SK-N-SH treated with all-trans-retinoic acid at 6 μM for 48 hours (cell line): ENCODE data around the gene ZBTB38.

Source experiments
- ARNTL ChIP-seq: fragments of 450-650 bp; formaldehyde crosslinking; IDR thresholded peaks from 2 replicates; pipeline ENCODE4 v1.5.0; 2020; ENCODE audit warnings: low read depth, mild to moderate bottlenecking, moderate library complexity, borderline replicate concordance
- CSRNP3 ChIP-seq: fragments of 250-450 bp; sonication (Bioruptor Pico); IDR thresholded peaks from 2 replicates; pipeline ENCODE4 v1.5.1; 2021; ENCODE audit warnings: mild to moderate bottlenecking, moderate library complexity
- RARB ChIP-seq: fragments of 250-450 bp; sonication (Bioruptor Pico); IDR thresholded peaks from 2 replicates; pipeline ENCODE4 v1.8.0; 2021; ENCODE audit warnings: mild to moderate bottlenecking, moderate library complexity
- TOX ChIP-seq: fragments of 250-450 bp; sonication (Bioruptor Pico); IDR thresholded peaks from 2 replicates; pipeline ENCODE4 v1.8.0; 2021; ENCODE audit warnings: mild to moderate bottlenecking, moderate library complexity, borderline replicate concordance
- ZFP3 ChIP-seq: fragments of 250-450 bp; sonication (Bioruptor Pico); IDR thresholded peaks from 2 replicates; pipeline ENCODE4 v1.5.0; 2020; ENCODE audit warnings: mild to moderate bottlenecking, moderate library complexity
- ZFP30 ChIP-seq: fragments of 450-650 bp; formaldehyde crosslinking; IDR thresholded peaks from 2 replicates; pipeline ENCODE4 v1.5.0; 2022; ENCODE audit warnings: mild to moderate bottlenecking, moderate library complexity
- ZNF565 ChIP-seq: fragments of 450-650 bp; formaldehyde crosslinking; conservative IDR thresholded peaks from 2 replicates; pipeline ENCODE4 v1.5.0; 2020; ENCODE audit warnings: low read depth, mild to moderate bottlenecking, moderate library complexity
- TF ChIP-seq, protein P1 (sequence below): fragments of 250-450 bp; sonication (Bioruptor Pico); IDR thresholded peaks from 2 replicates; pipeline ENCODE4 v1.8.0; 2021; ENCODE audit warnings: low read depth, mild to moderate bottlenecking, moderate library complexity, borderline replicate concordance
- TF ChIP-seq, protein P2 (sequence below): fragments of 250-450 bp; sonication (Bioruptor Pico); IDR thresholded peaks from 2 replicates; pipeline ENCODE4 v1.8.0; 2020; ENCODE audit warnings: mild to moderate bottlenecking, moderate library complexity, borderline replicate concordance

- no peak for TF ChIP-seq ARNTL (CRISPR knock-in tag)
- TF ChIP-seq, protein P1, sequence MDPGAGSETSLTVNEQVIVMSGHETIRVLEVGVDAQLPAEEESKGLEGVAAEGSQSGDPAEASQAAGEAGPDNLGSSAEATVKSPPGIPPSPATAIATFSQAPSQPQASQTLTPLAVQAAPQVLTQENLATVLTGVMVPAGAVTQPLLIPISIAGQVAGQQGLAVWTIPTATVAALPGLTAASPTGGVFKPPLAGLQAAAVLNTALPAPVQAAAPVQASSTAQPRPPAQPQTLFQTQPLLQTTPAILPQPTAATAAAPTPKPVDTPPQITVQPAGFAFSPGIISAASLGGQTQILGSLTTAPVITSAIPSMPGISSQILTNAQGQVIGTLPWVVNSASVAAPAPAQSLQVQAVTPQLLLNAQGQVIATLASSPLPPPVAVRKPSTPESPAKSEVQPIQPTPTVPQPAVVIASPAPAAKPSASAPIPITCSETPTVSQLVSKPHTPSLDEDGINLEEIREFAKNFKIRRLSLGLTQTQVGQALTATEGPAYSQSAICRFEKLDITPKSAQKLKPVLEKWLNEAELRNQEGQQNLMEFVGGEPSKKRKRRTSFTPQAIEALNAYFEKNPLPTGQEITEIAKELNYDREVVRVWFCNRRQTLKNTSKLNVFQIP, result no peak
- TF ChIP-seq TOX (CRISPR knock-in tag), result no peak
- TF ChIP-seq, protein P2, sequence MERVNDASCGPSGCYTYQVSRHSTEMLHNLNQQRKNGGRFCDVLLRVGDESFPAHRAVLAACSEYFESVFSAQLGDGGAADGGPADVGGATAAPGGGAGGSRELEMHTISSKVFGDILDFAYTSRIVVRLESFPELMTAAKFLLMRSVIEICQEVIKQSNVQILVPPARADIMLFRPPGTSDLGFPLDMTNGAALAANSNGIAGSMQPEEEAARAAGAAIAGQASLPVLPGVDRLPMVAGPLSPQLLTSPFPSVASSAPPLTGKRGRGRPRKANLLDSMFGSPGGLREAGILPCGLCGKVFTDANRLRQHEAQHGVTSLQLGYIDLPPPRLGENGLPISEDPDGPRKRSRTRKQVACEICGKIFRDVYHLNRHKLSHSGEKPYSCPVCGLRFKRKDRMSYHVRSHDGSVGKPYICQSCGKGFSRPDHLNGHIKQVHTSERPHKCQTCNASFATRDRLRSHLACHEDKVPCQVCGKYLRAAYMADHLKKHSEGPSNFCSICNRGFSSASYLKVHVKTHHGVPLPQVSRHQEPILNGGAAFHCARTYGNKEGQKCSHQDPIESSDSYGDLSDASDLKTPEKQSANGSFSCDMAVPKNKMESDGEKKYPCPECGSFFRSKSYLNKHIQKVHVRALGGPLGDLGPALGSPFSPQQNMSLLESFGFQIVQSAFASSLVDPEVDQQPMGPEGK (CRISPR knock-in tag), result no peak
- no peak for TF ChIP-seq ZNF565
- TF ChIP-seq CSRNP3 (CRISPR knock-in tag), result no peak
- no peak for TF ChIP-seq ZFP30 (CRISPR knock-in tag)
- no peak for TF ChIP-seq ZFP3 (CRISPR knock-in tag)
- no peak for TF ChIP-seq RARB (CRISPR knock-in tag)
These were observed 13.8 kb upstream of the ZBTB38 start for GRCh38 chr3:141354517-141354916.
